HG02973 (cell line): ENCODE data around the gene HDAC4.
"Not testable (repeated sequence)": the region's sequence is repeated elsewhere in the genome, so short reads cannot be mapped to it uniquely, and the experiment has no call there.

ENCODE experiments used
- ATAC-seq: cut with Tn5 transposase; IDR thresholded peaks from one replicate; pipeline ENCODE4 v1.9.1; 2021; ENCODE audit warnings: moderate library complexity; ENCODE audit not compliant: unreplicated experiment

The HDAC4 gene

GRCh38 chr2:239079671-239080294 is 321.0 kb downstream of the HDAC4 start:
- no peak for ATAC-seq

GRCh38 chr2:239078128-239078924 is 322.5 kb downstream of the HDAC4 start:
- no peak for ATAC-seq

GRCh38 chr2:239077260-239077659 is 323.6 kb downstream of the HDAC4 start:
- ATAC-seq: no peak

GRCh38 chr2:239075918-239076758 is 324.7 kb downstream of the HDAC4 start:
- ATAC-seq: no peak

- ATAC-seq: no peak
Observed at GRCh38 chr2:239073745-239074530, 326.9 kb downstream of the HDAC4 start.

GRCh38 chr2:239073270-239073669 is 327.6 kb downstream of the HDAC4 start:
- ATAC-seq: no peak

- no peak for ATAC-seq
Observed at GRCh38 chr2:239072786-239073185, 328.0 kb downstream of the HDAC4 start.

- ATAC-seq: no peak
Observed at GRCh38 chr2:239070466-239070865, 330.4 kb downstream of the HDAC4 start.

- ATAC-seq: not testable (repeated sequence)
Observed at GRCh38 chr2:239069362-239070333, 331.2 kb downstream of the HDAC4 start.

GRCh38 chr2:239068411-239068810 is 332.4 kb downstream of the HDAC4 start:
- ATAC-seq: no peak

- no peak for ATAC-seq
Observed at GRCh38 chr2:239067196-239067865, 333.5 kb downstream of the HDAC4 start.

GRCh38 chr2:239066597-239066996 is 334.2 kb downstream of the HDAC4 start:
- ATAC-seq: no peak

- no peak for ATAC-seq
Observed at GRCh38 chr2:239065962-239066361, 334.9 kb downstream of the HDAC4 start.

GRCh38 chr2:239065537-239065936 is 335.3 kb downstream of the HDAC4 start:
- no peak for ATAC-seq

GRCh38 chr2:239064891-239065290 is 335.9 kb downstream of the HDAC4 start:
- no peak for ATAC-seq

GRCh38 chr2:239064253-239064652 is 336.6 kb downstream of the HDAC4 start:
- ATAC-seq: no peak

- no peak for ATAC-seq
Observed at GRCh38 chr2:239062743-239063142, 338.1 kb downstream of the HDAC4 start.

- no peak for ATAC-seq
Observed at GRCh38 chr2:239061824-239062570, 338.8 kb downstream of the HDAC4 start.
